ENCODE results near the gene STK32B.
A peak's percentile ranks its signal among the peaks of the same experiment; 100 is the strongest.

STK32B gene

GRCh38 chr4:5371415-5372190 lies 320.3 kb downstream of the STK32B start:
- peak; percentile 31 for DNase-seq

GRCh38 chr4:5372198-5372597 lies 320.9 kb downstream of the STK32B start:
- no peak for DNase-seq

- DNase-seq = no peak
These were observed 322.0 kb downstream of the STK32B start for GRCh38 chr4:5373327-5373726.

GRCh38 chr4:5374592-5374991 lies 323.3 kb downstream of the STK32B start:
- no peak for DNase-seq

- no peak for DNase-seq
These were observed 323.7 kb downstream of the STK32B start for GRCh38 chr4:5374994-5375393.

- no peak for DNase-seq
These were observed 324.7 kb downstream of the STK32B start for GRCh38 chr4:5376015-5376414.

- peak; percentile 24 for DNase-seq
These were observed 326.7 kb downstream of the STK32B start for GRCh38 chr4:5378002-5378401.

GRCh38 chr4:5379895-5380294 lies 328.6 kb downstream of the STK32B start:
- no peak for DNase-seq

- DNase-seq = no peak
These were observed 330.7 kb downstream of the STK32B start for GRCh38 chr4:5381961-5382441.

- DNase-seq = no peak
These were observed 332.1 kb downstream of the STK32B start for GRCh38 chr4:5383191-5383980.

GRCh38 chr4:5385741-5386311 lies 334.5 kb downstream of the STK32B start:
- DNase-seq = no peak

- no peak for DNase-seq
These were observed 335.6 kb downstream of the STK32B start for GRCh38 chr4:5386921-5387320.

GRCh38 chr4:5387457-5387856 lies 336.2 kb downstream of the STK32B start:
- DNase-seq = no peak

- DNase-seq = no peak
These were observed 338.6 kb downstream of the STK32B start for GRCh38 chr4:5389756-5390310.

- DNase-seq = no peak
These were observed 340.2 kb downstream of the STK32B start for GRCh38 chr4:5391492-5391891.

GRCh38 chr4:5393911-5394513 lies 342.7 kb downstream of the STK32B start:
- no peak for DNase-seq

- DNase-seq = no peak
These were observed 344.5 kb downstream of the STK32B start for GRCh38 chr4:5395781-5396180.

- no peak for DNase-seq
These were observed 346.8 kb downstream of the STK32B start for GRCh38 chr4:5398056-5398455.

GRCh38 chr4:5399124-5399523 lies 347.8 kb downstream of the STK32B start:
- no peak for DNase-seq

GRCh38 chr4:5399790-5400421 lies 348.6 kb downstream of the STK32B start:
- DNase-seq = peak; percentile 8

- no peak for DNase-seq
These were observed 352.6 kb downstream of the STK32B start for GRCh38 chr4:5403746-5404497.

GRCh38 chr4:5409237-5409636 lies 358.0 kb downstream of the STK32B start:
- no peak for DNase-seq

All from NCI-H69 (cell line).